ENCODE measurements around the gene APAF1. TPM values are rescaled to one million over a fixed set of nuclear protein-coding genes. Genes with fewer than 3 reads are reported as not detected.

The APAF1 gene
- total and polyA plus RNA-seq, 9 of the 15 experiments (the other 6 are each of a cell fraction or from before 2014, with no cell fraction given) = 5.1 to 15.7 (median 9.9) TPM

DNA sequence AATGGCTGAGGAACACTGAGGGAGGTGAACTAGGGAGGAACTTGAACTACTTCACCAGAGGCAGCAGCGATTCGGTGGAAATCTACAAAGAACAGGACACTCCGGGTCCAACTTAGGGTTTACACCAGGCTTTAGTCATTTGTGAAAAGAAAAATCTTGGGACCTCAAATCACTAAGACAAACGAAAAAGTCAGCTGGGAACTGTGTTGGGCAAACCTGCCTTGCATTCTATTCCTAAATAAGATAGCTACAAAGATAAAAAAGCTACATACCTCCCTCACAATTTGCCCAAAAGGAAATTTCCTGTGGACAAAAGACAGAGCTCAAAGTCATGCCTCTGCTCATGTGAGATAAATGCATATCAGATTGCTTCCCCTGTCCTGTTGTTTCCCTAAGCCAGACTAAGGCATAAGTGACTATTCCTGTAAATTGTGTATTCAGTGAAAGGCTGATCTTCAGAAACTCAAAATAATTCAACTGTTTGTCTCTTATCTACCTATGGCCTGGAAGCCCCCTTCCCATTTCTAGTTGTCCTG lies 106.6 kb downstream of the APAF1 start (continued):
- no peak for TF ChIP-seq BRF2 (IDR thresholded peaks at IDR 0.05; ENCODE audit: borderline replicate concordance, insufficient read depth, insufficient read length)
- TF ChIP-seq POU5F1 (IDR thresholded peaks at IDR 0.05; ENCODE audit: borderline replicate concordance, low read depth, low read length, partially characterized antibody) = no peak
- no peak for TF ChIP-seq EZH2 (IDR thresholded peaks at IDR 0.05; ENCODE audit: borderline replicate concordance, low read depth, low read length)
- peak; percentile 55; the same call in 1 of the 2 replicates for TF ChIP-seq BHLHE40 (IDR thresholded peaks at IDR 0.05; ENCODE audit: low read length)
- TF ChIP-seq, protein P1, sequence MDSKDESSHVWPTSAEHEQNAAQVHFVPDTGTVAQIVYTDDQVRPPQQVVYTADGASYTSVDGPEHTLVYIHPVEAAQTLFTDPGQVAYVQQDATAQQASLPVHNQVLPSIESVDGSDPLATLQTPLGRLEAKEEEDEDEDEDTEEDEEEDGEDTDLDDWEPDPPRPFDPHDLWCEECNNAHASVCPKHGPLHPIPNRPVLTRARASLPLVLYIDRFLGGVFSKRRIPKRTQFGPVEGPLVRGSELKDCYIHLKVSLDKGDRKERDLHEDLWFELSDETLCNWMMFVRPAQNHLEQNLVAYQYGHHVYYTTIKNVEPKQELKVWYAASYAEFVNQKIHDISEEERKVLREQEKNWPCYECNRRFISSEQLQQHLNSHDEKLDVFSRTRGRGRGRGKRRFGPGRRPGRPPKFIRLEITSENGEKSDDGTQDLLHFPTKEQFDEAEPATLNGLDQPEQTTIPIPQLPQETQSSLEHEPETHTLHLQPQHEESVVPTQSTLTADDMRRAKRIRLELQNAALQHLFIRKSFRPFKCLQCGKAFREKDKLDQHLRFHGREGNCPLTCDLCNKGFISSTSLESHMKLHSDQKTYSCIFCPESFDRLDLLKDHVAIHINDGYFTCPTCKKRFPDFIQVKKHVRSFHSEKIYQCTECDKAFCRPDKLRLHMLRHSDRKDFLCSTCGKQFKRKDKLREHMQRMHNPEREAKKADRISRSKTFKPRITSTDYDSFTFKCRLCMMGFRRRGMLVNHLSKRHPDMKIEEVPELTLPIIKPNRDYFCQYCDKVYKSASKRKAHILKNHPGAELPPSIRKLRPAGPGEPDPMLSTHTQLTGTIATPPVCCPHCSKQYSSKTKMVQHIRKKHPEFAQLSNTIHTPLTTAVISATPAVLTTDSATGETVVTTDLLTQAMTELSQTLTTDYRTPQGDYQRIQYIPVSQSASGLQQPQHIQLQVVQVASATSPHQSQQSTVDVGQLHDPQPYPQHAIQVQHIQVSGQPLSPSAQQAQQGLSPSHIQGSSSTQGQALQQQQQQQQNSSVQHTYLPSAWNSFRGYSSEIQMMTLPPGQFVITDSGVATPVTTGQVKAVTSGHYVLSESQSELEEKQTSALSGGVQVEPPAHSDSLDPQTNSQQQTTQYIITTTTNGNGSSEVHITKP (IDR thresholded peaks at IDR 0.05; ENCODE audit: partially characterized antibody) = no peak
- TF ChIP-seq NFE2L1 (tag; IDR thresholded peaks at IDR 0.05; ENCODE audit: borderline replicate concordance, low read depth) = no peak
- TF ChIP-seq ZSCAN29 (IDR thresholded peaks at IDR 0.05) = no peak
- no peak for TF ChIP-seq EGR1 (conservative IDR thresholded peaks at IDR 0.05)
- TF ChIP-seq, protein P2, sequence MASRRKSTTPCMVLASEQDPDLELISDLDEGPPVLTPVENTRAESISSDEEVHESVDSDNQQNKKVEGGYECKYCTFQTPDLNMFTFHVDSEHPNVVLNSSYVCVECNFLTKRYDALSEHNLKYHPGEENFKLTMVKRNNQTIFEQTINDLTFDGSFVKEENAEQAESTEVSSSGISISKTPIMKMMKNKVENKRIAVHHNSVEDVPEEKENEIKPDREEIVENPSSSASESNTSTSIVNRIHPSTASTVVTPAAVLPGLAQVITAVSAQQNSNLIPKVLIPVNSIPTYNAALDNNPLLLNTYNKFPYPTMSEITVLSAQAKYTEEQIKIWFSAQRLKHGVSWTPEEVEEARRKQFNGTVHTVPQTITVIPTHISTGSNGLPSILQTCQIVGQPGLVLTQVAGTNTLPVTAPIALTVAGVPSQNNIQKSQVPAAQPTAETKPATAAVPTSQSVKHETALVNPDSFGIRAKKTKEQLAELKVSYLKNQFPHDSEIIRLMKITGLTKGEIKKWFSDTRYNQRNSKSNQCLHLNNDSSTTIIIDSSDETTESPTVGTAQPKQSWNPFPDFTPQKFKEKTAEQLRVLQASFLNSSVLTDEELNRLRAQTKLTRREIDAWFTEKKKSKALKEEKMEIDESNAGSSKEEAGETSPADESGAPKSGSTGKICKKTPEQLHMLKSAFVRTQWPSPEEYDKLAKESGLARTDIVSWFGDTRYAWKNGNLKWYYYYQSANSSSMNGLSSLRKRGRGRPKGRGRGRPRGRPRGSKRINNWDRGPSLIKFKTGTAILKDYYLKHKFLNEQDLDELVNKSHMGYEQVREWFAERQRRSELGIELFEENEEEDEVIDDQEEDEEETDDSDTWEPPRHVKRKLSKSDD (conservative IDR thresholded peaks at IDR 0.05; ENCODE audit: low read length) = no peak
- no peak for TF ChIP-seq RBM22 (IDR thresholded peaks at IDR 0.05; ENCODE audit: low read depth, low read length, poor library complexity, severe bottlenecking)
- TF ChIP-seq ZNF140 (CRISPR knock-in tag; IDR thresholded peaks at IDR 0.05) = no peak
- TF ChIP-seq, protein P3, sequence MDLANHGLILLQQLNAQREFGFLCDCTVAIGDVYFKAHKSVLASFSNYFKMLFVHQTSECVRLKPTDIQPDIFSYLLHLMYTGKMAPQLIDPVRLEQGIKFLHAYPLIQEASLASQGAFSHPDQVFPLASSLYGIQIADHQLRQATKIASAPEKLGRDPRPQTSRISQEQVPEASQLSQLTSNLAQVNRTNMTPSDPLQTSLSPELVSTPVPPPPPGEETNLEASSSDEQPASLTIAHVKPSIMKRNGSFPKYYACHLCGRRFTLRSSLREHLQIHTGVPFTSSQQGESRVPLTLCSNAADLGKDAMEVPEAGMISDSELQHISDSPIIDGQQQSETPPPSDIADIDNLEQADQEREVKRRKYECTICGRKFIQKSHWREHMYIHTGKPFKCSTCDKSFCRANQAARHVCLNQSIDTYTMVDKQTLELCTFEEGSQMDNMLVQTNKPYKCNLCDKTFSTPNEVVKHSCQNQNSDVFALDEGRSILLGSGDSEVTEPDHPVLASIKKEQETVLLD (IDR thresholded peaks at IDR 0.05) = peak; percentile 41; the same call in 1 of the 2 replicates
- TF ChIP-seq MAFK (IDR thresholded peaks at IDR 0.05; ENCODE audit: low read length) = no peak
- TF ChIP-seq XRCC4 (IDR thresholded peaks at IDR 0.05; ENCODE audit: extremely low read depth, insufficient read depth, insufficient read length) = no peak
- no peak for TF ChIP-seq TAF1 (IDR thresholded peaks at IDR 0.05; ENCODE audit: control insufficient read depth, extremely low read depth, insufficient read depth, low read length, severe bottlenecking)
- peak; percentile 83 for TF ChIP-seq TCF3 (CRISPR knock-in tag; IDR thresholded peaks at IDR 0.05)
- TF ChIP-seq HNRNPL (IDR thresholded peaks at IDR 0.05; ENCODE audit: low read depth, low read length) = no peak
- no peak for TF ChIP-seq TBL1XR1 (IDR thresholded peaks at IDR 0.05; ENCODE audit: low read length in 2 of 2)
- peak; percentile 30 to 40; a peak in 2 of 4 replicates for TF ChIP-seq KDM1A (IDR thresholded peaks at IDR 0.05)
- TF ChIP-seq GATA2 (CRISPR knock-in tag; IDR thresholded peaks at IDR 0.05) = peak; percentile 56; the same call in 1 of the 2 replicates

Data from K562 (cell line).